Measurements from ENCODE around the gene TMEM130. TPM values are rescaled to one million over a fixed set of nuclear protein-coding genes. Genes with fewer than 3 reads are reported as not detected.

Gene TMEM130
- total RNA-seq, 1 experiment from 2014 or later: 1.7 TPM

DNA sequence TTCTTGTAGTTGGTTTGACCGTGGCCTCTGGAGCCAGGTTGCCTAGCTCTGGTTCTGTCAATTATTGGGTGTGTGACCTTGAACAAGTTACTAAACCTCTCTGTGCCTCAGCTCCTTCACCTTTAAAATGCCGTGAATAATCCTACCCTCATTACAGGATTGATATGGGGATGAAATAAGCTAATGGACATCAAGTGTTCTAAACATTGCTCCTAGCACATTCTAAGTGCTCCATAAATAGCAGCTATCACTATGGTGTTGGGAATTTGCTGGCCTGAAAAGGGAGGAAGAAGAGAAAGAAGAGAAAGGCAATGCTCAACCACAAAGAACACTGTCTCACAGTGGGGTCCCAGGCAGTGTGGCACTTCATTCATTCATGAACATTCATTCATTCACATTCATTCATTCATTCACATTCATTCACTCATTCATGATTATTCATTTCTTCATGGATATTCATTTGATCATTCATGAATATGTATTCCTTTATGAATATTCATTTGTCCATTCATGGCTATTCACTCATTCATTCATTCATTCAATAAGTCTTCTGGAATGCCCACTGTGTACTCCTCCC lies 38.8 kb downstream of the TMEM130 start:
- Histone ChIP-seq H3K56ac (ENCODE audit: insufficient read length, low read depth, low read length) (no peak overlapping the region), H3K79me2 (ENCODE audit: insufficient read depth, low read length) (no peaks in the 10 kb centered on the region)
- WGBS (ENCODE audit: extremely low coverage, insufficient read length, low lambda C conversion rate): no CpG with 5 or more reads among the region's 2 CpGs

More for the DNA sequence above, 38.8 kb downstream of the TMEM130 start:
- Histone ChIP-seq H3K9me3 (ENCODE audit: control insufficient read depth, low read depth, low read length) (no peaks in the 10 kb centered on the region), H4K8ac (replicated peaks; ENCODE audit: insufficient read length, low read depth, low read length) (no peak overlapping the region), H3K79me1 (ENCODE audit: insufficient read depth, low read depth, low read length, poor library complexity, severe bottlenecking) (no peaks in the 10 kb centered on the region), H4K5ac (ENCODE audit: insufficient read length, low read depth, low read length) (no peak overlapping the region), H3K14ac (ENCODE audit: insufficient read depth, low read length) (no peak overlapping the region), H2AK5ac (ENCODE audit: insufficient read length, low read length) (no peak overlapping the region), H2BK5ac (ENCODE audit: insufficient read length, low read length) (no peak overlapping the region), H2BK20ac (ENCODE audit: low read depth, low read length, poor library complexity, severe bottlenecking) (no peak overlapping the region), H2BK15ac (ENCODE audit: low read depth, low read length) (no peak overlapping the region), H2BK120ac (ENCODE audit: low read depth, low read length, poor library complexity, severe bottlenecking) (no peak overlapping the region), H3K4me1 (ENCODE audit: insufficient read depth, low read length) (peaks cover 3% of the 10 kb centered on the region; the same call in 1 of the 2 replicates), H4K91ac (ENCODE audit: insufficient read length, low read depth, low read length) (no peak overlapping the region), H3K27ac (ENCODE audit: insufficient read length, low read depth, low read length) (no peak overlapping the region), H3T11ph (ENCODE audit: low read length) (no peak overlapping the region), H3K9ac (ENCODE audit: extremely low read depth, insufficient read length, low read length) (no peak overlapping the region), H3K23me2 (ENCODE audit: insufficient read length, low read depth, low read length, poor library complexity, severe bottlenecking) (no peaks in the 10 kb centered on the region), H3K18ac (ENCODE audit: insufficient read length, low read depth, low read length) (no peak overlapping the region), H3K4me2 (ENCODE audit: insufficient read depth, insufficient read length, low read length) (no peak overlapping the region), H3K23ac (ENCODE audit: insufficient read length, low read depth, low read length) (no peak overlapping the region), H4K20me1 (ENCODE audit: control insufficient read depth, insufficient read depth, insufficient read length) (no peaks in the 10 kb centered on the region), H3K4ac (ENCODE audit: low read depth, low read length) (no peak overlapping the region), H2BK12ac (ENCODE audit: insufficient read length, low read depth, low read length) (no peak overlapping the region), H3K27me3 (ENCODE audit: insufficient read depth, low read length) (no peaks in the 10 kb centered on the region; the same call in 1 of the 2 replicates), H2AFZ (ENCODE audit: low read length) (no peak overlapping the region)
- DNase-seq: no peak
- Mint-ChIP-seq H3K27ac (no peak overlapping the region), H3K27me3 (ENCODE audit: low read depth) (peaks cover 8% of the 10 kb centered on the region), H3K4me3 (no peak overlapping the region), H3K9me3 (no peaks in the 10 kb centered on the region), H3K4me1 (peaks cover 19% of the 10 kb centered on the region in 2 experiments), H3K36me3 (ENCODE audit: insufficient read depth in 1 of 3, low read depth in 3 of 3) (no peaks in the 10 kb centered on the region)
- TF ChIP-seq, protein P1, sequence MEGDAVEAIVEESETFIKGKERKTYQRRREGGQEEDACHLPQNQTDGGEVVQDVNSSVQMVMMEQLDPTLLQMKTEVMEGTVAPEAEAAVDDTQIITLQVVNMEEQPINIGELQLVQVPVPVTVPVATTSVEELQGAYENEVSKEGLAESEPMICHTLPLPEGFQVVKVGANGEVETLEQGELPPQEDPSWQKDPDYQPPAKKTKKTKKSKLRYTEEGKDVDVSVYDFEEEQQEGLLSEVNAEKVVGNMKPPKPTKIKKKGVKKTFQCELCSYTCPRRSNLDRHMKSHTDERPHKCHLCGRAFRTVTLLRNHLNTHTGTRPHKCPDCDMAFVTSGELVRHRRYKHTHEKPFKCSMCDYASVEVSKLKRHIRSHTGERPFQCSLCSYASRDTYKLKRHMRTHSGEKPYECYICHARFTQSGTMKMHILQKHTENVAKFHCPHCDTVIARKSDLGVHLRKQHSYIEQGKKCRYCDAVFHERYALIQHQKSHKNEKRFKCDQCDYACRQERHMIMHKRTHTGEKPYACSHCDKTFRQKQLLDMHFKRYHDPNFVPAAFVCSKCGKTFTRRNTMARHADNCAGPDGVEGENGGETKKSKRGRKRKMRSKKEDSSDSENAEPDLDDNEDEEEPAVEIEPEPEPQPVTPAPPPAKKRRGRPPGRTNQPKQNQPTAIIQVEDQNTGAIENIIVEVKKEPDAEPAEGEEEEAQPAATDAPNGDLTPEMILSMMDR (conservative IDR thresholded peaks at IDR 0.05): no peak
